Transverse colon (tissue), 4 donors: ENCODE measurements around the gene AQR. TPM values are rescaled to one million over a fixed set of nuclear protein-coding genes. Genes with fewer than 3 reads are reported as not detected.

Source experiments
- DNase-seq: peaks from one replicate; pipeline ENCODE4 v3.0.0-alpha.2; 2019
- H3K27ac ChIP-seq, 4 donors: fragments of 200-600 bp; sonication (generic); 2 replicates each; pipeline ENCODE4 v1.5.1; 2016 to 2018; ENCODE audit warnings: inconsistent platforms in 4 of 4
- H3K27me3 ChIP-seq: fragments of 200-600 bp; sonication (generic); 2 replicates; pipeline ENCODE4 v1.5.1; 2017; ENCODE audit warnings: inconsistent platforms
- H3K36me3 ChIP-seq, 4 donors: fragments of 200-600 bp; sonication (generic); 2 replicates each; pipeline ENCODE4 v1.5.1; 2017 to 2019; ENCODE audit warnings: inconsistent platforms in 4 of 4
- H3K4me1 ChIP-seq, 4 donors: fragments of 200-600 bp; sonication (generic); 2 replicates each; pipeline ENCODE4 v1.5.1; 2017 to 2020; ENCODE audit warnings: inconsistent platforms in 4 of 4
- H3K4me3 ChIP-seq, 4 donors: fragments of 200-600 bp; sonication (generic); 1 replicate in 1 of 4; 2 replicates in 3 of 4; pipeline versions ENCODE4 v1.5.1 to v1.6.1; 2017 to 2019; ENCODE audit warnings: inconsistent platforms in 4 of 4
- H3K9me3 ChIP-seq, 2 donors: fragments of 200-600 bp; sonication (generic); 2 replicates each; pipeline ENCODE4 v1.5.1; 2017 to 2019; ENCODE audit warnings: inconsistent platforms in 2 of 2
- CTCF ChIP-seq, 5 experiments: fragments of 200-600 bp in 3 of 5; fragments of 450-650 bp in 2 of 5; sonication (generic) in 3 of 5; IDR thresholded peaks; 1 replicate in 2 of 5; 2 replicates in 3 of 5; pipeline ENCODE4 v1.5.1; 2016 to 2017; ENCODE audit warnings: antibody characterized with exemption in 5 of 5, inconsistent platforms in 3 of 5, mild to moderate bottlenecking in 2 of 5, moderate library complexity in 1 of 5
- EP300 ChIP-seq: sonication (generic); formaldehyde crosslinking; IDR thresholded peaks from one replicate; pipeline ENCODE4 v1.6.1; 2017; ENCODE audit warnings: antibody characterized with exemption, low read depth
- POLR2A ChIP-seq: fragments of 450-650 bp; IDR thresholded peaks from one replicate; pipeline ENCODE4 v1.6.1; 2016; ENCODE audit warnings: antibody characterized with exemption, mild to moderate bottlenecking, moderate library complexity
- POLR2AphosphoS5 ChIP-seq, 3 donors: sonication (generic); formaldehyde crosslinking; IDR thresholded peaks; one replicate each; pipeline ENCODE4 v1.6.1; 2016; ENCODE audit warnings: antibody characterized with exemption in 3 of 3
- WGBS, 2 donors: methylation state at CpG; one replicate each; pipeline ENCODE4 v1.1.5; 2018; ENCODE audit warnings: low coverage in 1 of 2; 5-methylcytosine and 5-hydroxymethylcytosine counted together
- in situ Hi-C, 4 donors: fragments of 200-750 bp; cut with MboI; loops; one replicate each; pipeline versions ENCODE4 v1.15.0 to v1.15.1; 2017; ENCODE audit warnings: low sequenced_read_pairs in 3 of 4, low pct_ligation_motif_present in 1 of 4, low pct_unique_long_range_greater_than_20kb in 1 of 4
- intact Hi-C: fragments of 100-400 bp; cut with DNase I; formaldehyde crosslinking; loops from one replicate; pipeline ENCODE4 v1.15.1; 2023; ENCODE audit warnings: low total_unique reads
- total RNA-seq, 4 donors: library from RNA; depleted of rRNA; stranded (reverse); fragments of >200 nt; gene quantifications; one replicate each; pipeline ENCODE4 v1.1.0, GENCODE V29; 2016

The AQR gene
- total RNA-seq, 4 donors from 2014 or later, result 13.8 to 25.7 (median 23.5) TPM

- WGBS, 2 donors, result 0% methylated on average over 3 to 16 of the region's 16 CpGs
- no peak for DNase-seq
- Histone ChIP-seq H3K27ac (peak overlapping the region; percentile 93 to 98 (median 95)), H3K27me3 (no peaks in the 10 kb centered on the region), H3K9me3 (no peaks in the 10 kb centered on the region), H3K4me1 (peaks cover 14 to 33% (median 23%) of the 10 kb centered on the region in 4 donors), H3K4me3 (peak overlapping the region; percentile 62 to 98 (median 77)), H3K36me3 (peaks cover 0 to 6% (median 0%) of the 10 kb centered on the region in 4 donors)
- in situ Hi-C loops (no loop called here), intact Hi-C loops (no loop called here)
- TF ChIP-seq POLR2AphosphoS5 (IDR thresholded peaks at IDR 0.05) (no peak), EP300 (no peak), CTCF (IDR thresholded peaks at IDR 0.05) (no peak), POLR2A (no peak)
Measured at GRCh38 chr15:34987609-34988026, 18.1 kb upstream of the AQR start.

GRCh38 chr15:34986771-34987480 is 17.4 kb upstream of the AQR start:
- intact Hi-C loops (no loop called here), in situ Hi-C loops (no loop called here)
- WGBS, 2 donors, result 16 to 27% methylated on average over 8 to 9 of the region's 9 CpGs
- H3K27ac ChIP-seq, result peak overlapping the region in 3 of 4 donors; percentile 93 to 98 (median 95)
- peaks cover 0 to 9% (median 3%) of the 10 kb centered on the region in 4 donors for H3K36me3 ChIP-seq
- H3K4me3 ChIP-seq, result peak overlapping the region; percentile 62 to 98 (median 77)
- no peak for TF ChIP-seq CTCF (IDR thresholded peaks at IDR 0.05)
- no peak for TF ChIP-seq POLR2AphosphoS5 (IDR thresholded peaks at IDR 0.05)
- no peak for TF ChIP-seq EP300
- no peak for TF ChIP-seq POLR2A
- no peaks in the 10 kb centered on the region for H3K9me3 ChIP-seq
- no peaks in the 10 kb centered on the region for H3K27me3 ChIP-seq
- peaks cover 14 to 33% (median 23%) of the 10 kb centered on the region in 4 donors for H3K4me1 ChIP-seq
- DNase-seq, result no peak

GRCh38 chr15:34986326-34986725 is 16.8 kb upstream of the AQR start:
- H3K9me3 ChIP-seq, result no peaks in the 10 kb centered on the region
- peaks cover 0 to 12% (median 4%) of the 10 kb centered on the region in 4 donors for H3K36me3 ChIP-seq
- DNase-seq, result no peak
- H3K27me3 ChIP-seq, result no peaks in the 10 kb centered on the region
- H3K4me3 ChIP-seq, result peak overlapping the region in 2 of 4 donors; percentile 85 to 98
- intact Hi-C loops, result no loop called here
- H3K4me1 ChIP-seq, result peaks cover 14 to 33% (median 23%) of the 10 kb centered on the region in 4 donors
- TF ChIP-seq POLR2AphosphoS5 (IDR thresholded peaks at IDR 0.05) (no peak), CTCF (IDR thresholded peaks at IDR 0.05) (no peak), EP300 (no peak), POLR2A (no peak)
- H3K27ac ChIP-seq, result no peak overlapping the region
- WGBS, 2 donors, result 65% methylated on average over 1 of the region's 1 CpG; no CpG with 5 or more reads in 1 of the 2 donors
- in situ Hi-C loops, result no loop called here

GRCh38 chr15:34984889-34985630 is 15.5 kb upstream of the AQR start:
- TF ChIP-seq POLR2AphosphoS5 (IDR thresholded peaks at IDR 0.05) (no peak), POLR2A (no peak), EP300 (no peak), CTCF (IDR thresholded peaks at IDR 0.05) (no peak)
- WGBS, 2 donors, result 72 to 74% methylated on average over 9 of the region's 9 CpGs
- Histone ChIP-seq H3K27me3 (no peaks in the 10 kb centered on the region), H3K4me1 (peaks cover 14 to 33% (median 23%) of the 10 kb centered on the region in 4 donors), H3K4me3 (no peak overlapping the region), H3K27ac (no peak overlapping the region), H3K36me3 (peaks cover 0 to 12% (median 4%) of the 10 kb centered on the region in 4 donors), H3K9me3 (no peaks in the 10 kb centered on the region)
- DNase-seq, result no peak
- intact Hi-C loops (no loop called here), in situ Hi-C loops (no loop called here)
